Mesendoderm (in vitro differentiated cells): ENCODE measurements around the gene KANK4.
A peak's percentile ranks its signal among the peaks of the same experiment; 100 is the strongest.
"Not testable (repeated sequence)": the region's sequence is repeated elsewhere in the genome, so short reads cannot be mapped to it uniquely, and the experiment has no call there.

Experiments
- DNase-seq: peaks from one replicate; pipeline ENCODE4 v3.0.0; 2013
- H2AK5ac ChIP-seq: 2 replicates; pipeline ENCODE4 v1.6.1; 2013; ENCODE audit warnings: low read length, inconsistent platforms
- H2BK120ac ChIP-seq: 2 replicates; pipeline ENCODE4 v1.6.1; 2013; ENCODE audit warnings: low read depth, mild to moderate bottlenecking, low read length, moderate library complexity, mixed read lengths
- H2BK15ac ChIP-seq: replicated peaks from 2 replicates; pipeline ENCODE4 v1.6.1; 2013; ENCODE audit warnings: low read depth, mild to moderate bottlenecking, moderate library complexity
- H2BK5ac ChIP-seq: 2 replicates; pipeline ENCODE4 v1.6.1; 2013; ENCODE audit warnings: low read length, inconsistent platforms
- H3K18ac ChIP-seq: 2 replicates; pipeline ENCODE4 v1.6.1; 2013; ENCODE audit warnings: mild to moderate bottlenecking, low read length, mixed read lengths
- H3K23ac ChIP-seq: one replicate; pipeline ENCODE4 v1.6.1; 2013; ENCODE audit warnings: low read length
- H3K27ac ChIP-seq: 2 replicates; pipeline ENCODE4 v1.5.1; 2013; ENCODE audit warnings: low read depth, mild to moderate bottlenecking, inconsistent platforms, low read length, moderate library complexity
- H3K27me3 ChIP-seq: 2 replicates; pipeline ENCODE4 v1.6.1; 2013; ENCODE audit warnings: low read length, control low read depth, mild to moderate bottlenecking, inconsistent platforms; ENCODE audit not compliant: insufficient read depth, poor library complexity
- H3K36me3 ChIP-seq: 2 replicates; pipeline ENCODE4 v1.6.1; 2013; ENCODE audit warnings: low read length, inconsistent platforms; ENCODE audit not compliant: control insufficient read depth, insufficient read depth
- H3K4ac ChIP-seq: one replicate; pipeline ENCODE4 v1.6.1; 2013; ENCODE audit warnings: low read depth, mild to moderate bottlenecking, low read length, moderate library complexity
- H3K4me1 ChIP-seq: 2 replicates; pipeline ENCODE4 v1.6.1; 2013; ENCODE audit warnings: low read depth, low read length, inconsistent platforms; ENCODE audit not compliant: control insufficient read depth
- H3K4me2 ChIP-seq: 2 replicates; pipeline ENCODE4 v1.6.1; 2013; ENCODE audit warnings: low read length
- H3K4me3 ChIP-seq: 2 replicates; pipeline ENCODE4 v1.5.1; 2013; ENCODE audit warnings: mild to moderate bottlenecking, low read length
- H3K56ac ChIP-seq: one replicate; pipeline ENCODE4 v1.6.1; 2013; ENCODE audit warnings: low read length
- H3K79me1 ChIP-seq: 2 replicates; pipeline ENCODE4 v1.6.1; 2013; ENCODE audit warnings: low read length, inconsistent platforms
- H3K79me2 ChIP-seq: 2 replicates; pipeline ENCODE4 v1.6.1; 2013; ENCODE audit warnings: mild to moderate bottlenecking, low read length; ENCODE audit not compliant: control insufficient read depth, insufficient read depth
- H3K9ac ChIP-seq: 2 replicates; pipeline ENCODE4 v1.6.1; 2013; ENCODE audit warnings: low read length, inconsistent platforms
- H4K5ac ChIP-seq: one replicate; pipeline ENCODE4 v1.6.1; 2013; ENCODE audit warnings: low read length
- H4K8ac ChIP-seq: one replicate; pipeline ENCODE4 v1.6.1; 2013; ENCODE audit warnings: low read depth, mild to moderate bottlenecking, control low read depth, low read length, moderate library complexity
- WGBS: extraction: QIAGEN DNeasy Blood & Tissue Kit; methylation state at CpG from one replicate; pipeline ENCODE4 v1.1.7; 2013; ENCODE audit warnings: low lambda C conversion rate, missing lambda C conversion rate; ENCODE audit not compliant: insufficient coverage; ENCODE audit errors: extremely low coverage; 5-methylcytosine and 5-hydroxymethylcytosine counted together

KANK4 gene

GRCh38 chr1:62259551-62259950 is 59.7 kb downstream of the KANK4 start:
- Histone ChIP-seq H3K79me1 (no peaks in the 10 kb centered on the region), H3K36me3 (no peaks in the 10 kb centered on the region), H4K8ac (no peak overlapping the region), H3K23ac (no peak overlapping the region), H3K4ac (no peak overlapping the region), H2BK15ac (no peak overlapping the region), H4K5ac (no peak overlapping the region), H3K79me2 (no peaks in the 10 kb centered on the region), H3K4me2 (no peak overlapping the region), H3K27me3 (no peaks in the 10 kb centered on the region), H3K4me3 (no peak overlapping the region), H2BK5ac (no peak overlapping the region), H3K56ac (no peak overlapping the region), H3K4me1 (no peaks in the 10 kb centered on the region), H3K27ac (no peak overlapping the region), H2AK5ac (no peak overlapping the region), H2BK120ac (no peak overlapping the region), H3K18ac (no peak overlapping the region), H3K9ac (no peak overlapping the region)
- DNase-seq = no peak
- no CpG with 5 or more reads among the region's 4 CpGs for WGBS

- Histone ChIP-seq H3K4me2 (no peak overlapping the region), H2BK120ac (no peak overlapping the region), H2BK15ac (no peak overlapping the region), H3K79me2 (no peaks in the 10 kb centered on the region), H2BK5ac (no peak overlapping the region), H3K18ac (no peak overlapping the region), H3K9ac (no peak overlapping the region), H2AK5ac (no peak overlapping the region), H3K27me3 (no peaks in the 10 kb centered on the region), H3K23ac (no peak overlapping the region), H4K8ac (no peak overlapping the region), H4K5ac (no peak overlapping the region), H3K79me1 (no peaks in the 10 kb centered on the region), H3K4me1 (no peaks in the 10 kb centered on the region), H3K36me3 (no peaks in the 10 kb centered on the region), H3K27ac (no peak overlapping the region), H3K4me3 (no peak overlapping the region), H3K4ac (no peak overlapping the region), H3K56ac (no peak overlapping the region)
- DNase-seq = no peak
- no CpG with 5 or more reads among the region's 10 CpGs for WGBS
Measured at GRCh38 chr1:62250126-62250726, 69.0 kb downstream of the KANK4 start.

GRCh38 chr1:62247391-62248168 is 71.7 kb downstream of the KANK4 start:
- no peak overlapping the region for H4K8ac ChIP-seq
- H2BK15ac ChIP-seq = no peak overlapping the region
- no peaks in the 10 kb centered on the region for H3K27me3 ChIP-seq
- H3K23ac ChIP-seq = no peak overlapping the region
- DNase-seq = peak; percentile 66
- no peaks in the 10 kb centered on the region for H3K36me3 ChIP-seq
- no peaks in the 10 kb centered on the region for H3K79me1 ChIP-seq
- no peak overlapping the region for H3K4me2 ChIP-seq
- H3K56ac ChIP-seq = no peak overlapping the region
- no peak overlapping the region for H3K4ac ChIP-seq
- no peak overlapping the region for H3K27ac ChIP-seq
- no peak overlapping the region for H3K9ac ChIP-seq
- no peaks in the 10 kb centered on the region for H3K4me1 ChIP-seq
- H2AK5ac ChIP-seq = no peak overlapping the region
- no peaks in the 10 kb centered on the region for H3K79me2 ChIP-seq
- no peak overlapping the region for H3K4me3 ChIP-seq
- H3K18ac ChIP-seq = no peak overlapping the region
- no peak overlapping the region for H4K5ac ChIP-seq
- H2BK5ac ChIP-seq = no peak overlapping the region
- no CpG with 5 or more reads among the region's 14 CpGs for WGBS
- no peak overlapping the region for H2BK120ac ChIP-seq

- no peak overlapping the region for H3K23ac ChIP-seq
- H3K79me1 ChIP-seq = no peaks in the 10 kb centered on the region
- no peaks in the 10 kb centered on the region for H3K4me1 ChIP-seq
- no peak overlapping the region for H2AK5ac ChIP-seq
- no peak overlapping the region for H3K4me3 ChIP-seq
- no peak overlapping the region for H3K9ac ChIP-seq
- no peak overlapping the region for H3K4me2 ChIP-seq
- H3K27ac ChIP-seq = no peak overlapping the region
- H2BK120ac ChIP-seq = no peak overlapping the region
- no peak overlapping the region for H2BK15ac ChIP-seq
- H3K36me3 ChIP-seq = no peaks in the 10 kb centered on the region
- no peak overlapping the region for H4K5ac ChIP-seq
- H4K8ac ChIP-seq = no peak overlapping the region
- no peak for DNase-seq
- H3K4ac ChIP-seq = no peak overlapping the region
- H2BK5ac ChIP-seq = no peak overlapping the region
- H3K56ac ChIP-seq = no peak overlapping the region
- H3K27me3 ChIP-seq = no peaks in the 10 kb centered on the region
- H3K79me2 ChIP-seq = no peaks in the 10 kb centered on the region
- H3K18ac ChIP-seq = no peak overlapping the region
Measured at GRCh38 chr1:62245201-62245600, 74.0 kb downstream of the KANK4 start.

GRCh38 chr1:62244380-62244779 is 74.9 kb downstream of the KANK4 start:
- not testable (repeated sequence) for H2BK5ac ChIP-seq

More at GRCh38 chr1:62244380-62244779, 74.9 kb downstream of the KANK4 start:
- H2BK15ac ChIP-seq, H4K5ac ChIP-seq, H3K56ac ChIP-seq, H3K4me3 ChIP-seq, H3K27me3 ChIP-seq, H3K36me3 ChIP-seq, DNase-seq, H3K79me2 ChIP-seq, H2BK120ac ChIP-seq, H3K4ac ChIP-seq, H3K79me1 ChIP-seq, H3K27ac ChIP-seq, H3K23ac ChIP-seq, H3K4me2 ChIP-seq, H2AK5ac ChIP-seq, H4K8ac ChIP-seq, H3K9ac ChIP-seq, H3K18ac ChIP-seq, H3K4me1 ChIP-seq: not testable (repeated sequence)
- no CpG with 5 or more reads among the region's 3 CpGs for WGBS
